AG04450 (cell line): ENCODE data around the gene POLR3G. TPM values are rescaled to one million over a fixed set of nuclear protein-coding genes. Genes with fewer than 3 reads are reported as not detected.

ENCODE experiments used
- CTCF ChIA-PET: fragments of 300-600, 350-600 bp; formaldehyde crosslinking; extraction: SDS; loops from one replicate; lab custom pipeline; 2022; ENCODE audit warnings: antibody characterized with exemption, inconsistent platforms; lab: Charles Lee
- POLR2A ChIA-PET: fragments of 350-600 bp; formaldehyde crosslinking; extraction: SDS; loops from one replicate; lab custom pipeline; 2021; ENCODE audit warnings: antibody characterized with exemption, inconsistent platforms; lab: Yijun Ruan, JAX
- DNase-seq: peaks from one replicate; pipeline ENCODE4 v3.0.0-alpha.2; 2011; ENCODE audit warnings: low read depth, low spot score
- H3K27ac ChIP-seq: one replicate; pipeline ENCODE4 v1.5.1; 2012; ENCODE audit warnings: low read depth, low read length, control low read depth
- H3K27me3 ChIP-seq: one replicate; pipeline ENCODE4 v1.6.0; 2012; ENCODE audit warnings: low read length; ENCODE audit not compliant: control insufficient read depth, insufficient read depth
- H3K4me3 ChIP-seq: 2 replicates; pipeline ENCODE4 v1.5.1; 2011; ENCODE audit warnings: mild to moderate bottlenecking, low read depth, low read length, control low read depth
- H3K9me3 ChIP-seq: 2 replicates; pipeline ENCODE4 v1.5.1; 2012; ENCODE audit warnings: low read length; ENCODE audit not compliant: control insufficient read depth, insufficient read depth
- CTCF ChIP-seq: IDR thresholded peaks from 2 replicates; pipeline ENCODE4 v1.5.1; 2011; ENCODE audit warnings: low read depth, low read length, control low read depth, inconsistent platforms
- polyA plus RNA-seq: library from polyadenylated mRNA; depleted of rRNA; stranded (reverse); fragments of >200 nt; gene quantifications from 2 replicates; pipeline ENCODE4 v1.2.3, GENCODE V29; 2011

POLR3G gene
- polyA plus RNA-seq, 1 experiment = 7.3 TPM

- CTCF ChIA-PET = no interaction called here
These were observed 76.7 kb downstream of the POLR3G start for GRCh38 chr5:90551376-90551775.

GRCh38 chr5:90553711-90554110, 79.0 kb downstream of the POLR3G start:
- no peak for DNase-seq
- Histone ChIP-seq H3K4me3 (no peak overlapping the region), H3K27me3 (peaks cover 19% of the 10 kb centered on the region), H3K27ac (no peak overlapping the region), H3K9me3 (no peaks in the 10 kb centered on the region)
- CTCF ChIA-PET = no interaction called here
- POLR2A ChIA-PET = no interaction called here
- no peak for TF ChIP-seq CTCF

More at GRCh38 chr5:90551376-90551775, 76.7 kb downstream of the POLR3G start:
- no peaks in the 10 kb centered on the region for H3K9me3 ChIP-seq
- DNase-seq = no peak
- H3K27me3 ChIP-seq = no peaks in the 10 kb centered on the region
- POLR2A ChIA-PET = no interaction called here
- TF ChIP-seq CTCF = no peak
- H3K27ac ChIP-seq = no peak overlapping the region
- no peak overlapping the region for H3K4me3 ChIP-seq

- no peak for TF ChIP-seq CTCF
- no peak overlapping the region for H3K27ac ChIP-seq
- H3K9me3 ChIP-seq = no peaks in the 10 kb centered on the region
- H3K27me3 ChIP-seq = peaks cover 20% of the 10 kb centered on the region
- DNase-seq = no peak
- ChIA-PET CTCF (no interaction called here), POLR2A (no interaction called here)
- no peak overlapping the region for H3K4me3 ChIP-seq
These were observed 79.8 kb downstream of the POLR3G start for GRCh38 chr5:90554358-90555006.

- ChIA-PET CTCF (no interaction called here), POLR2A (no interaction called here)
- peaks cover 20% of the 10 kb centered on the region for H3K27me3 ChIP-seq
- H3K27ac ChIP-seq = no peak overlapping the region
- DNase-seq = no peak
- TF ChIP-seq CTCF = no peak
- H3K9me3 ChIP-seq = no peaks in the 10 kb centered on the region
- H3K4me3 ChIP-seq = no peak overlapping the region
These were observed 81.0 kb downstream of the POLR3G start for GRCh38 chr5:90555666-90556065.

- ChIA-PET CTCF (interaction anchor here (0.8 to 1.1 kb wide), 2 partner anchors 27 to 227 kb away, joined by 3 read pairs; no protein-coding TSS in a partner anchor), POLR2A (no interaction called here)
- Histone ChIP-seq H3K9me3 (no peaks in the 10 kb centered on the region), H3K4me3 (no peak overlapping the region), H3K27me3 (peaks cover 20% of the 10 kb centered on the region), H3K27ac (no peak overlapping the region)
- no peak for DNase-seq
- TF ChIP-seq CTCF = no peak
These were observed 82.7 kb downstream of the POLR3G start for GRCh38 chr5:90557391-90557790.
